ENCODE results near the gene CDYL.

Gene CDYL

DNA sequence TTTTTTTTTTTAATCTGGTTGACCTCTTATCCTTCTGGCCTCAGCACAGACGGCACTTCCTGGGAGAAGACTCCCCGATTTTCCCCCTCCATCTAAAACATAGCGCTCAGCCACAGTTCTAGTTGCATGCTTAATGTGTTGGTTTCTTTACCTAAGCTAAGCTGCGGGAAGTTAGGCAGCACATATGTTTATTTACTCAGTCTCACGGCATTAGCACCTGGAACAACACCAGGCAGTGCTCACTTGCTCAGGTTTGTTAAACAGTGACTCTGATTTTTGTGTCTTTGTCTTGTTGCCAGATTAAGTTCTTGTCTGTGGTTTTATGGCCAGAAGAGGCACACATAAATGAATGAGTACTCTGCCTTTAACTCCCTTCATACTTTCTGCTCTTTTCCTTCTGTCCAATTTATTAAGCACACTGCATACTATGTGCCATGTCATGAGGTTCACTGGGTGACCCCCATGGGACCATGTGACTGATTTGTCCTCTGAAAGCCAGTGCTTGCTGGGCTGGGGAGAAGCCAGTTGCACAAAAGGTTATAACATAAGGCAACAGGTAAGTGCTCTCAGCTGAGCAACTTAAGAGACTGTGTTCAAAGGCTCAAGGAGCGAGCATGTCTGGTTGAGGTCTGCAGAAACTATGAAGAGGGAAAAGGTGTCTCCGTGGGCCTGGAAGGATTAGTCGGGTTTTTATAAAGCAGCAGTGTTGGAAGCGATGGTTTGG, 134.0 kb downstream of the CDYL start:
- no peak for DNase-seq

- no peak for DNase-seq
These were observed 136.4 kb downstream of the CDYL start for GRCh38 chr6:4912559-4912958.

- no peak for DNase-seq
These were observed 137.7 kb downstream of the CDYL start for GRCh38 chr6:4913705-4914419.

DNA sequence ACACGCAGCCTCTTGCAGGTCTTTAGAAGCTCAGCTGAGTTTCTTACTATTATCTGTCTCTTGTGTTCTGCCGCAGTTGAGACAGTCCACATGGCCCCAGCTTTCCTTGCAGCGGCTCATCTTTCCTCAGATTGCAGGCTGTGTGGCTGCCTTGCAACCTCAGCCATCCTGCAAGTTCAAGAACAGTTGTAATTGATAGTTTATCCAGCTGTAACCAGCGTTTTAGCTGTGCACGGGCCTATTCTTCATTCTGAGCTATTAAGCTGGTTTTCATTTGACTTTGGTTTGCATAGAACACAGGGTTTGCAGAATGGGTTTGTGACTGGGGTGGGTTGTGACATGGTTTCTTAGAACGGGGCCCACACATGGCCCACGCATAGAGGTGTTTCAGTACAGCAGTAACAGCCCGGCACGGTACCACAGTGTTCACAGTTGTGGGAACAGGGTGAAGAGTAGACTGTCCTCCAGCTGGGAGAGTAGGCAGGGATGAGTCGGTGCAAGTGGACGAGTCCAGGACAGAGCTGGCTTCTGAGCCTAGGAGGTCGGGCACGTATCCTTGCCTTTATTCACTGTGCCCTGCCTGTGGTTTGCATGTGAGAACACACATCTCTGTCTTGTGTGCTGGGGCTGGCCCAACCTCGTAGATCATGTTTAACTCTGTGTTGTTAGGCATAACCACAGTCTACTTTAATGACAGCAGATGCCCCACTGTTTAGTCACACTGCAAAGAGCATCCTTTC, 138.4 kb downstream of the CDYL start:
- peak; percentile 38 for DNase-seq

DNA sequence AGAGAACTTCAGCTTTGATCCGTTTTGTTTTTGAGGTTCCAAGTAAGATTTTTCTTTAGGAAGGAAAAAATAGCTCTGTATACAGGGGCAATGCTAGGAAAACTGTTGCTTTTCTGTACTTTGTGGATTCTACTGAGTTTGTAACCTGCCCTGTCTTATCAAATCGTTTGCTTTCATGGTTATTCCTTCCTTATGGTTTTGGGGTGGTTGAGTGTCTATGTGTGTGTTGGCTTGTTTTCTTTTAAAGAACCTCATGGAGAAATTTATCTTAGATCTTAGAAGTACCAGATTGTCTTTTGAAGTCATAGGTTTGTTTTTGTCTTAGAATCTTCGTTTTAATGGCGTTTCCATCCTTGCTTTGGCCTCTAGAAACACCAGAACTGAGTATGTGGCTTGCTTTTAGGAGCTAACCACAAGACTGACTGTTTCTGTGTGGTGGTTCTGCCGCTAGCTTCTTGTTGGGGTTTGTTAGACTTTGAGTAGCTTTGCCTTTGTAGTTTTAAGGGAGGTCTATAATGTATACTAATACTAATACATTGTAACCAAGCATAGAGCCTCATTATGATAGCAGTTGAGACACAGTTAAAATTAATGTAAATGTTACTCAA, 140.9 kb downstream of the CDYL start:
- no peak for DNase-seq

GRCh38 chr6:4920914-4921410, 144.8 kb downstream of the CDYL start:
- DNase-seq: no peak

DNA sequence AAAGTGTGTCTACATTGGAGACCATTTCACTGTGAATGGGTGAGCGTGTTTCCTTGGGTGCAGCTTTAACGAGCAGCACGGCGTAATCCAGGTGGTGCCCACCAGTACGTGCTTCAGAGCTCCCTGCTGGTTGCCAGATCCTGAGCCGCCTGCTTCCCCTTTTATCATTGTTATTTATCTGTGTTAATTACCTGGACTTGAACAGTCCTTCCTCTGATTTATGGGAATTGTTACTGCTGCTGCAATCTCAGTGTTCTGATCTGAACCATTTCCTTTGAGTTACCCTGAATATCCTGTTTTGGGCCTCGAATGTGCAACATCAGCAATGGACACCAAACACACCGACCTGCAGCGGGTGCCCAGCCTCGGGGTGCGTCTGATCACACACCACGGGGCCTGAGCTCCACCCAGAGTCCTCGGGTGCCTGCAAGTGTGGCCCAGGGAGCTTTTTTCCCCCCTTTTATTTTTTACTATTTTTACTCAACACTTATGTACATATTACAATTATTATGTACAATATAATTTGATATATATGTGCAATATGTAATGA, 146.4 kb downstream of the CDYL start:
- DNase-seq: no peak

- no peak for DNase-seq
These were observed 146.9 kb downstream of the CDYL start for GRCh38 chr6:4923081-4923480.

GRCh38 chr6:4924661-4925271, 148.6 kb downstream of the CDYL start:
- no peak for DNase-seq

DNA sequence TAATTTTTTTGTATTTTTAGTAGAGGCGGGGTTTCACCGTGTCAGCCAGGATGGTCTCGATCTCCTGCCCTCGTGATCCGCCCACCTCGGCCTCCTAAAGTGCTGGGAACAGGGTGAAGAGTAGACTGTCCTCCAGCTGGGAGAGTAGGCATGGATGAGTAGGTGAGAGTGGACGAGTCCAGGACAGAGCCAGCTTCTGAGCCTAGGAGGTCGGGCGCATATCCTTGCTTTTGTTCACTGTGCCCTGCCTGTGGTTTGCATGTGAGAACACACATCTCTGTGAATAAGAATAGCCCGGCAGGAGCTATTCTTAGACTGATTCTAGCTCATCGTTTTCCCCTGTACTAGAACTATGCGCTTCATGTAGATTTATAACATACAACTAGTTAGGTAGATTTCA, 149.4 kb downstream of the CDYL start:
- no peak for DNase-seq

DNA sequence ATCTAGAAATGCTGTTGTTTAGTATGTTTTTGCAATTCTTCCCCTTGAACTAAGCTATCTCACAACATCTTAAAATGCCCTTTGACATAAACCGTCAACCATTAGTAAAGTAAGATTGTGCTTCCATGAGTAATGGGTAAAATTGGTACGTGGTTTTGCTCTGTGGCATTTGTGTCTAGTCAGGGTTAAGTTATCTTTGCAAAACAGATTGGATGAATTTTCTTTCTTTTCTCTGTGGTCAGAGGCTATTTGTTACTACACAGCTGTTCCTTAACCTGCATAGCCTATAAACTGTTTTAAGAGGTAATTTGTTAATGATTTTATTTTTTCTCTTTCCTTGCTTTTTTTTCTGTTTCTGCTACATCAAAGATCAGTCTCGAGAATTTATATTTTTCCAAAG, 152.2 kb downstream of the CDYL start:
- DNase-seq: no peak

- peak; percentile 37 for DNase-seq
These were observed 153.0 kb downstream of the CDYL start for GRCh38 chr6:4929097-4929718.

DNA sequence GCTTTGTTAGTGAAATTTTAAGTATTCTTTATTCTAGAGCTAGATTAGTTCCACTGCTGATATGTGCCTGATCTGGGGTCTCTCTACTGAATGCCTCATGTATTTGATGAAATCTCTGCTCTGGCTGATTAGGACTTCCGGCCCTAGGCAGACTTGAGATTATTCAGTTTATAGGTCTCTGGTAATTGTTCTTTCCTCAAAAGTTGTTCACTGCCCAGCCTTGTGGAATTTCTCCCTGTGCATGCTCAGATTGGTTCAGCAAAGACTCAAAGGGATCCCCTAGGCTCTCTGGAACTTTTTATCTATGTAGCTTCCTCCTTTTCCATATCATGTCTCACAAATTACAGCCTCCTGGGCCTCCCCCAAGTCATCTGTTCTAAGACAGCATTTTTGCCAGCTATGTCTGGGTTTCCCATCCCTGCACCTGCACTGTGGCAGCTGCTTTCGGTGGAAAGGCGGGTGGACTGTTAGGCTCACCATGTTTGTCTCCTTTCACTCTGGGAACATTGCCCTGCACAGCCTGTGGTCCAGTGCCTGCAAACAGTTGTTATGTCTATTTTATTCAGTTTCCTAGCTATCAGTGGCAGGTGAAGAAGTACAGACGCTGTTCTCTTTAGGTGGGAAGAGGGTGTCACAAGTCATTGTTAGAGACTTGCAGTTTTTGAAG, 154.0 kb downstream of the CDYL start:
- DNase-seq: no peak

DNA sequence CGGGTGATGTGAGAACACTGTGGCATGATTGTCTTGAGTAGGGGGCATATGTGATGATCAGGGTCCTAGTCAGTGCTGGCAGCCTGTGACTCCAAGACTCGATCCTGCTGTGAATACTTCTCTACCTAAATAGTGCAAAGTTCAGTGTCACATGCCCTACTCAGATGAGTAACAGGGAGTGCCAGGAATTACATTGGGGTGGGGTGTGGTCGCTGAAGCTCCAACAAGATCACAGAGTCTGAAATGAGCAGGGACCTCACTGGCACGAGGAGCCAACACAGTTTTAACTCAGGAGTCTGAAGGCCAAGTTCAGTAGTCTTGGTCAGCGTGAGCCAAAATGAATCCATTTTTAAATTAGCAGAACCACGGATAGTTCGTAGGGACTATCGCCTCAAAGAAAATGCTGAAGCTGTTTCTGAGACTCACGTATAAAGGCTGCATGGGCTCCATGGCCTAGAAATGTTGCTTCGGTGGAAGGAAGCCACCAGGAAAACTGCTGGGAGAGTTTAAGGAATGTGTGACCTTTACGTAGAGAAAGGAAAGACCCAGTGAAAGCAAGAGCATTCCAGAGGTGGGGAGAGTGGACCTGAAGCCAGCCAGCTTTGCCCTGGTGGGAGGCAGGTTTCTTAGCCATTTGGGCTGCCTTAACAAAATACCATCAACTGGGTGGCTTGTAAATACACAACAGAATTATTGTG, 155.5 kb downstream of the CDYL start:
- no peak for DNase-seq

DNA sequence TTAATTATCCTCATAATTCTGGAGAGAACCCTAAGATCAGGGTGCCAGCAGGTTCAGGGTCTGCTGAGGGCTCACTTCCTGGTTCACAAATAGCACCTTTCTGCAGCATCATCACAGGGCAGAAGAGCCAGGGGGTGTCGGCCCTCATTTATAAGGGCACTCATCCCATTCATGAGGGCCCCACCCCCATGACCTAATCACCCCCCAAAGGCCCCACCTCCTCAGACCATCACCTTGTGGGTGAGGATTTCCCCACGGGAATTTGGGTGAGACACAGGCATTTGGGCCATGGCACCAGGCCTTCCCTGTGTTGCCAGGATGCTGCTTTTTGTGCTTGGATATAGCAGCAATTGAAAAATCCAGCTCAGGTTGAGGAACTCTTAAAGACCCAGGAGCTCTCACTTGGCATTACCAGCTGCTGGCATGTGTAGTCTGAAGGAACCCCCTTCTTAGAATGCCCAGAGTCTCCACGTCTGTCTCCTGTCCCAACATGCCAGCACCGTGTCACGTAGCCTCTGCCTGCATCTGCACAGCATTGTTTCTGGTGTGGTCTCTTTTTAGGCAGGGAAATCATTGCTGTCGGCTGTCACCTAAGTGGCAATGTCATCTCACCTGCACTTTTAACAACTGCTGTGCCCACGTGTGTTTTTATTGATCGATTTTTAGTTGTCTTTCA, 156.2 kb downstream of the CDYL start:
- DNase-seq: no peak

- DNase-seq: no peak
These were observed 159.3 kb downstream of the CDYL start for GRCh38 chr6:4935486-4935885.

DNA sequence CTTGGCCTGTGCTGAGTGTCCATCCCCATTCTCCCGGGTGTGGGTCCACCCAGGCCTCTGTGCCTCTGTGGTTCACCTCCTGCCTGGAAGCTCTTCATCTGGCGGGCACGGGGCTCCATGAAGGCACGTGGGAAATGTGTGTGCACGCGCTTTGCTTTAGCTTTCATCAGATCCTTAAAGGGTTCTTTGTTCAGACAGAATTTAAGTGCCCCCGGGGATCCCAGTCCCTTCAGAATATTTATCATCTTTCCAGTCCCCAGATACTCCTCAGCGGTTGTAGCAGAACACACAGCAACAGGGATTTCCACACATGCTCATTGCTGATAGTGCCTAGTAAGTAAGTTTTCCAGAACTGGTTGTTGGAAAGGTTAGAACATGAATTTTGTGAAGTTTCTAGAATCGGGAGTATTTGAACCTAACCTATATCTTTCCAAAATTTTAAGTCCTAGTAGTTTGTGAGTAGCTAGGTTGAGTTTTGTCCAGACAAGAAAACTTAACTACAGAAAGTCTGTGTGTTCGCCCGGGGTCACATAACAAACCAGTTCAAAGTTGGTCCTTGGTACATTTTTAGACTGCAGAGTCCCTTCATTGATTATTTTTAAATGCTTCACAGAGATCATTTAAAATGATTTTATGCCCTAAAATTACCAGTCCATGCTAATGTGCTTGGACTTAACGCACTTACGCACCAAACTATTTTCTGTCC, 159.9 kb downstream of the CDYL start:
- no peak for DNase-seq

DNA sequence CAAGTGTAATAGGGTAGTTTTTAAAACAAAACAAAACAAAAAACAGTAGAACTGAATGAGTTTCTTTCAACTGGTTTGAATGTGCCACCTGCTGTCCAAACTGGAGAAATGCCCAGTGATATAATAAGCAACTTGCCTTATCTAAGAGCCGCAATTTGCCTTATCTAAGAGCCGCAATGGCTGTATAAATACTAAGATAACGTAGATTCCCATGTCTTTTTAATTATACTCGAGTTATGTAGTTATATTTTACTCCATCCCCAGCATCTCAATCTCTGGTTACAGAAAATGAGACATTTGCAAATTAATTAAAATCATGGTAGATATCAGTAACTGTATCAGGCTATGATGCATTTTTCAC, 160.5 kb downstream of the CDYL start:
- DNase-seq: peak; percentile 54

DNA sequence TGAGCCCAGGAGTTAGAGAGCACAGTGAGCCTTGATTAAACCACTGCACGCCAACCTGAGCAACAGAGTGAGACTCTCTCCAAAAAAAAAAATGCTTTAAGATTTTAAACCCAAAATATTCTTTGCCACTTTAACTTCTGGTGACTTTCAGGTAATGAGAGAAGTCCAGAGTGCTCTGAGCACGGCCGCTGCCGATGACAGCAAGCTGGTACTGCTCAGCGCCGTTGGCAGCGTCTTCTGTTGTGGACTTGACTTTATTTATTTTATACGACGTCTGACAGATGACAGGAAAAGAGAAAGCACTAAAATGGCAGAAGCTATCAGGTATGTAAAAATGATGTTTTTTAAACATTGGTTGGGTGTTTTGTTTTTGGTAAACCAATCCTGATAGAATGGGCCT, 161.2 kb downstream of the CDYL start:
- no peak for DNase-seq

- no peak for DNase-seq
These were observed 163.0 kb downstream of the CDYL start for GRCh38 chr6:4939241-4939640.
